GM10266 (cell line): ENCODE measurements around the gene DNAJB8.

Experiments
- DNase-seq: peaks from one replicate; pipeline ENCODE4 v3.0.0; 2012; ENCODE audit errors: extremely low spot score
- TF ChIP-seq, protein P1 (sequence below): IDR thresholded peaks from 2 replicates; pipeline ENCODE4 v1.5.1; 2012; ENCODE audit warnings: mild to moderate bottlenecking, low read depth; ENCODE audit not compliant: control insufficient read depth, insufficient read depth; ENCODE audit errors: missing control alignments

The DNAJB8 gene

DNA sequence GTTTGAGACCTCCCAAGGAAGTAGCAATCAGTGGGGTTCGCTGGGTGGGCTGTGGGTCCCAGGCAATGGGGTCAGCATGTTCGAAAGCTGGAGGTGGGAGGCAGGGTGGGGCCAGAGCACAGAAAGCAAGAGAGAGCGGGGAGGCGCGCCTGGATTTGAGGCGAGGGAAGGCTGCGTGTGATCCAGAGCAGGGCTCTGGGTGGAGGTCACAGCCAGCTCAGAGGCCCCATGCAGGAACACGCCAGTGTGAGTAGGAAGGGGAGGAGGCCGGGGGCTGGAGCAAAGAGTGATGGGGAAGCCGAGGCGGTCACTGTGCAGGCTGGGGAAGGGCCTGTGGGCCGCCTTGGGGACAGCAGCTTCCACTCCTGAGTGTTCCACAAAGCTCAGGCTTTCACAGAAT lies 8.8 kb downstream of the DNAJB8 start:
- TF ChIP-seq, protein P1, sequence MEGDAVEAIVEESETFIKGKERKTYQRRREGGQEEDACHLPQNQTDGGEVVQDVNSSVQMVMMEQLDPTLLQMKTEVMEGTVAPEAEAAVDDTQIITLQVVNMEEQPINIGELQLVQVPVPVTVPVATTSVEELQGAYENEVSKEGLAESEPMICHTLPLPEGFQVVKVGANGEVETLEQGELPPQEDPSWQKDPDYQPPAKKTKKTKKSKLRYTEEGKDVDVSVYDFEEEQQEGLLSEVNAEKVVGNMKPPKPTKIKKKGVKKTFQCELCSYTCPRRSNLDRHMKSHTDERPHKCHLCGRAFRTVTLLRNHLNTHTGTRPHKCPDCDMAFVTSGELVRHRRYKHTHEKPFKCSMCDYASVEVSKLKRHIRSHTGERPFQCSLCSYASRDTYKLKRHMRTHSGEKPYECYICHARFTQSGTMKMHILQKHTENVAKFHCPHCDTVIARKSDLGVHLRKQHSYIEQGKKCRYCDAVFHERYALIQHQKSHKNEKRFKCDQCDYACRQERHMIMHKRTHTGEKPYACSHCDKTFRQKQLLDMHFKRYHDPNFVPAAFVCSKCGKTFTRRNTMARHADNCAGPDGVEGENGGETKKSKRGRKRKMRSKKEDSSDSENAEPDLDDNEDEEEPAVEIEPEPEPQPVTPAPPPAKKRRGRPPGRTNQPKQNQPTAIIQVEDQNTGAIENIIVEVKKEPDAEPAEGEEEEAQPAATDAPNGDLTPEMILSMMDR = no peak
- no peak for DNase-seq

DNA sequence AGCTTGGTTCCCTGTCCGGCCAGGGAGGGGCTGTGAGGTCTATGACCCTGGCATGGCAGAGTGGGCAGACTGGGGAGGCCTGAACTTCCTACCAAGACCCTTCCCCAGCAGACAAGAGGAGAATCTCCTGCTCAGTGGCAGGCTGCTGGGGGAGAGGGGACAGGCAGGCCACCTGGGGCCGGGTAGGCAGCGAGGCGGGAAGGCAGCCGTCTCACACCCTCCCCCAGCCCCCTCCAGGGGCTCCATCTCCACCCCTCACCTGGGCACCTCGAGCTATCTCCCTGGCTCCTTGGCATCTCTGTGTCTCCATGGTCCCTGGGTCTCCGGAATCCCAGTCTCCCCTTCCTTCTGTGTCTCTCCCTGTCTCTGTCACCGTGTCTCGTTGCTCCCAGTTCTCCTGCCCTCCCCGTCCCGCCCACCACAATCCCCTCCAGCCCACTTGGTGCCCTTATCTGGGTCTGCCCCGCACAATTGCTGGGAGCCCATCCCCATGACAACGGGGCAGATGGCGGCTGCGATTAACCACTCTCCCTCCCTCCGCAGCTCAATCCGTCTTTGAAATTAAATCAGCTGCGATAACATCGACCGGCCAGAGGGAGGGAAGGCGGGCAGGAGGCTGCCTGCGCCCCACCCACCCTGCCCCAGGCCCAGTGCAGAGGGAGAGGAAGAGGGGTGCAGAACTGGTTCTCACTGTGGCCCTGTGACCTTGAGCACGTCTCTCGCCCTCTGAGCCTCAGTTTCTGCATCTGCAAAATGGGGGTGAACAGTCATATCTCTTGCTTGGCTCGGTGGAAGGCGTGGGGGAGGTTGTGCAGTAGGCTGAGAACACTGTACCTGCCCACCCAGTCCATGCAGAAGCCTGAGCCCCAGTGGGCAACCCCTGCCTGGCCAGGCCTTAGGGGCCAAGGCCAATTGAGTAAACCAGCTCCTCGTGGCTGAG lies 9.6 kb downstream of the DNAJB8 start:
- DNase-seq = no peak

DNA sequence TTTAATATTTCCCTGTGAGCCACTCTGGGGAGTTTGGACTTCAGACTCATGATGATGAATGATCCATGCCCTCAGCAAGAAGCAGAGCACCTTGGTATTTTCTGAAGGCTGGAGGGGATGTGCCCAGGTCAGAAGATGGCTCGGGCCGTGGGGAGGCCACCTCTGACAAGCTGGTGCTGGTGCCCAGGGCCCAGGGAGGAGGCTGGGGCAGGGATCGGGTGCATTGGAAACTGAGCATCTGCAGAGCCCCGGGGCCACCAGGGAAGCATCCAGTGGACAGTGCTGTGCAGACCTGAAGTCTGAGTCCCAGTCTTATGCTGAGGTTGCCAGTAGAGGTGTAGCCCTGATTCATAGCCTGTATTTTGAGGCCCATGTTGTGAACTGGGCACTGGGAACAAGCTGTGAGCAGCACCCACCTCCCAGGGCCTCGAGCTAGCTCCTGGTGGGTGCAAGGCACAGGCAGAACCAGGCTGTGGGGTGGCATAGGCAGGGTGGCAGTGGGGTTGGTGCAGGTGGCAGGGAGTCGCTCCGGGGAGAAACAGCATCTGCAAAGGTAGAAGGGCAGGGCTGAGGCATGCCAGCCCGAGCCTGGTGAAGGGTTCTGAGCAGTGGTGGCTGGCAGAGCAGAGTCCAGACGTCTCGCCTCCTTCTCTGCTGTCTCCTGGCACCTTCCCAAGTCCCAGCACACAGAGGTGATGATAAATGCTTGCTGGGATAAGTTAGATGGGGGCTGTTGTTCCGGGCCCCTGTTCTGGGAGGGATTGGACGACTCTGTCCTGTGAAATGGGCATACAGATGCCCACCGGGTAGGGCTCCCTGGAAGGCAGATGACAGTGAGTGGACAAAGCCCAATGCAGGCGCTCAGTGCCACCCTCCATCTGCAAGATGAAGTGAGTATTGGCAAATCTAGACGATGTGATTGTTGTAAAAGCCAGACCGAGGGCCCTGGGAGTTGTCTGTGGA lies 10.6 kb downstream of the DNAJB8 start:
- TF ChIP-seq, protein P1 = no peak
- DNase-seq = no peak

More for the DNA sequence above, 9.6 kb downstream of the DNAJB8 start:
- TF ChIP-seq, protein P1 = no peak

DNA sequence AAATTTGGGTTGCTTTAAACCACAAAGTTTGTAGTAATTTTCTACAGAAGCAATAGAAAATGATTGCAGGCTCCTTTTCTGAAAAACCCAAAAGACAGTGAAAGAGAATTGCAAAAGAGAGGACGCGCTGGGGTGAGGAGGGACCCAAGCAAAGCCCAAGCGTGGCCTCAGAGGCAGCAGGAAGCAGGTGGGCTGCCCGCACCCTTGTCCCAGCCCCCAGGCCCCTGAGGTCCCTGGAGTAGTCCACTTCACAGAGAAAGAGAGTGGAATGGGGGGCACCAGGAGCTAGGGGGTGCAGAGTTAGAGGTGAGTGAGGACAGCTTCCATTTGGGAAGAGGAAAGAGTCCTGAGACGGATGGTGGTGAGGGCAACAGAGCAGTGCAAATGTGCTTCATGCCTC lies 11.6 kb downstream of the DNAJB8 start:
- TF ChIP-seq, protein P1 = no peak
- DNase-seq = no peak

DNA sequence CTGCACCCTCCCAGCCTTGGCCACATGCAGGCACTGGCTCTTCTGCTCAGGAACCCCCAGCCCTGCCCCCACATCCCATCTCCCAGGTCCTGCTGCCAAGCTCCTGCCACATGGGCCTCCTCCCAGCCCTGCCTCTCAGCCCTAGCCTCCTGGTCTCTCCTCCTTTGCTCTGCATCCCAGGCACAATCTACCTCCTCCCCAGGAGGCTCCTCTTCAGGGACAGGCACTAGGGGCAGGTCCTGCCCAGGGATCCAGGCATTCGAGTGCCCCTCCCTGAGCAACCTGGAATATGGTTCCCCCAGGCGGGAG lies 12.4 kb downstream of the DNAJB8 start:
- no peak for DNase-seq
- TF ChIP-seq, protein P1 = no peak

DNA sequence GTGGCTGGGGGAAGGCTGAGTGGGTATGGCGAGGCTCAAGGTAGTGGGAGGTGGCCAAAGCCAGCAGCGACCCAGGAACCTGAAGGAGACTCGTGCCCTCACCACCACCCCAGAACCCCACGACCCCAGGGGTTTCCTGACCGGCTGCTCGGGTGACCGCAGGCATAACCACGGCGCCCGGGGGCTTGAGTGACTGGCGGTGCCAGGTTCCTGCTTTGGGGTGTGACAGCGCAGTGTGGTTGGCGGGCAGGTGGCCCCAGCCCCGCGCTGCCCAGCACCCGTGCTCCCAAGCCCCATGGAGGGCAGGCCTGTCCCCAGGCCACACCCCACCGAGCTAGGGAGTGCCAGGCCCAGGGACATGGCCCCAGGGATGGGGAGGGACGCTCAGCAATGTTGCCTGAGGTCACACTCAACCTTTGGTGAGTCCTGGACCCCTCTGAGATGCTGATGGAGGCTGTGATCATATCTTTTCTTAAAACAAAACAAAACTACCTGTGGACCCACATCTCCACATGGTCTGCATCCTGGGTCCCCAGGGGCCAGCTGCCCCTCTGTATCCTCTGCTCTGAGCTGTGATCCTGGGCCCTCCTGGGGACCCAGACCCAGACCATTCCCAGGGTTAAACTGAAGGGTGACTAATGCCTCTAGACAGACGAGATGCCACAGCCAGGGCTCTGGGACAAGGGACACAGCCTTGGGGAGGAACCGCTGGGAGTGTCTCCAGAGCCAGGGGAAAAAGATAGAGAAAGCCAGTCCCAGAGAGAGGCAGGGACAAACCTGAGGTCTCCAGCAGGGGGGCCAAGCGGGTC lies 13.0 kb downstream of the DNAJB8 start:
- TF ChIP-seq, protein P1 = no peak
- DNase-seq = no peak
